Fibroblast of lung (primary cell): ENCODE measurements around the gene ARHGAP18. TPM values are rescaled to one million over a fixed set of nuclear protein-coding genes. Genes with fewer than 3 reads are reported as not detected.

ENCODE experiments used
- DNase-seq, 2 donors: peaks; one replicate each; pipeline versions ENCODE4 v3.0.0 to v3.0.0-alpha.2; 2010; ENCODE audit warnings: low read depth in 2 of 2
- H2AFZ ChIP-seq: 2 replicates; pipeline ENCODE4 v1.5.1; 2012; ENCODE audit warnings: low read length, control low read depth, inconsistent platforms
- H3K27ac ChIP-seq: 2 replicates; pipeline ENCODE4 v1.5.1; 2011; ENCODE audit warnings: low read length, control low read depth; ENCODE audit not compliant: insufficient read depth
- H3K27me3 ChIP-seq: 2 replicates; pipeline ENCODE4 v1.5.1; 2011; ENCODE audit warnings: mild to moderate bottlenecking, low read length; ENCODE audit not compliant: control insufficient read depth, insufficient read depth
- H3K36me3 ChIP-seq: 2 replicates; pipeline ENCODE4 v1.5.1; 2011; ENCODE audit warnings: low read length; ENCODE audit not compliant: control insufficient read depth, insufficient read depth
- H3K4me1 ChIP-seq: 2 replicates; pipeline ENCODE4 v1.5.1; 2011; ENCODE audit warnings: low read length; ENCODE audit not compliant: control insufficient read depth, insufficient read depth; ENCODE audit errors: extremely low read depth
- H3K4me2 ChIP-seq: 2 replicates; pipeline ENCODE4 v1.5.1; 2011; ENCODE audit warnings: low read length, control low read depth; ENCODE audit not compliant: insufficient read depth; ENCODE audit errors: extremely low read depth
- H3K4me3 ChIP-seq, 4 experiments: fragments of 200-600 bp in 1 of 4; sonication (generic) in 1 of 4; replicated peaks in 1 of 4; 2 replicates each; pipeline ENCODE4 v1.5.1; 2011 to 2016; ENCODE audit warnings: low read length in 4 of 4, low read depth in 3 of 4, mild to moderate bottlenecking in 3 of 4, control low read depth in 2 of 4, inconsistent platforms in 1 of 4, mixed read lengths in 1 of 4; ENCODE audit not compliant: insufficient read depth in 1 of 4; ENCODE audit errors: control extremely low read depth in 1 of 4
- H3K79me2 ChIP-seq: 2 replicates; pipeline ENCODE4 v1.5.1; 2012; ENCODE audit warnings: mild to moderate bottlenecking, low read length, inconsistent platforms; ENCODE audit not compliant: control insufficient read depth, insufficient read depth
- H3K9ac ChIP-seq: 2 replicates; pipeline ENCODE4 v1.5.1; 2011; ENCODE audit warnings: mild to moderate bottlenecking, low read length, control low read depth; ENCODE audit not compliant: insufficient read depth
- H3K9me3 ChIP-seq: 2 replicates; pipeline ENCODE4 v1.5.1; 2012; ENCODE audit warnings: low read depth, low read length; ENCODE audit not compliant: control insufficient read depth, insufficient read depth
- H4K20me1 ChIP-seq: 2 replicates; pipeline ENCODE4 v1.5.1; 2011; ENCODE audit warnings: low read length; ENCODE audit not compliant: control insufficient read depth, insufficient read depth; ENCODE audit errors: extremely low read depth
- EZH2 ChIP-seq: IDR thresholded peaks from 2 replicates; pipeline ENCODE4 v1.5.1; 2012; ENCODE audit warnings: low read length, control low read depth, mild to moderate bottlenecking; ENCODE audit errors: missing control alignments
- polyA plus RNA-seq, 2 donors: library from polyadenylated mRNA; depleted of rRNA in 1 of 2; stranded (reverse) in 1 of 2; unstranded in 1 of 2; fragments of >200 nt; gene quantifications; 2 replicates each; pipeline ENCODE4 v1.2.1, GENCODE V29; 2011 to 2012; ENCODE audit warnings: missing spikeins in 1 of 2
- total RNA-seq: library from RNA; depleted of rRNA; stranded (reverse); fragments of >200 nt; gene quantifications from 2 replicates; pipeline ENCODE4 v1.2.1, GENCODE V29; 2014
- TF ChIP-seq, protein P1 (sequence below), 2 donors: IDR thresholded peaks in 1 of 2; conservative IDR thresholded peaks in 1 of 2; 1 replicate in 1 of 2; 2 replicates in 1 of 2; pipeline ENCODE4 v1.5.1; 2011 to 2012; ENCODE audit warnings: low read length in 2 of 2, control low read depth in 1 of 2, inconsistent platforms in 1 of 2, low read depth in 1 of 2, mild to moderate bottlenecking in 1 of 2

Gene ARHGAP18
- total and polyA plus RNA-seq, 2 donors (not counting 1 experiment from before 2014, with no cell fraction given): 18.6 to 38.3 TPM

- H3K4me1 ChIP-seq: no peaks in the 10 kb centered on the region
- no peaks in the 10 kb centered on the region for H4K20me1 ChIP-seq
- no peak for DNase-seq
- no peaks in the 10 kb centered on the region for H3K79me2 ChIP-seq
- no peak overlapping the region for H2AFZ ChIP-seq
- no peaks in the 10 kb centered on the region for H3K9me3 ChIP-seq
- TF ChIP-seq EZH2: no peak
- TF ChIP-seq, protein P1, sequence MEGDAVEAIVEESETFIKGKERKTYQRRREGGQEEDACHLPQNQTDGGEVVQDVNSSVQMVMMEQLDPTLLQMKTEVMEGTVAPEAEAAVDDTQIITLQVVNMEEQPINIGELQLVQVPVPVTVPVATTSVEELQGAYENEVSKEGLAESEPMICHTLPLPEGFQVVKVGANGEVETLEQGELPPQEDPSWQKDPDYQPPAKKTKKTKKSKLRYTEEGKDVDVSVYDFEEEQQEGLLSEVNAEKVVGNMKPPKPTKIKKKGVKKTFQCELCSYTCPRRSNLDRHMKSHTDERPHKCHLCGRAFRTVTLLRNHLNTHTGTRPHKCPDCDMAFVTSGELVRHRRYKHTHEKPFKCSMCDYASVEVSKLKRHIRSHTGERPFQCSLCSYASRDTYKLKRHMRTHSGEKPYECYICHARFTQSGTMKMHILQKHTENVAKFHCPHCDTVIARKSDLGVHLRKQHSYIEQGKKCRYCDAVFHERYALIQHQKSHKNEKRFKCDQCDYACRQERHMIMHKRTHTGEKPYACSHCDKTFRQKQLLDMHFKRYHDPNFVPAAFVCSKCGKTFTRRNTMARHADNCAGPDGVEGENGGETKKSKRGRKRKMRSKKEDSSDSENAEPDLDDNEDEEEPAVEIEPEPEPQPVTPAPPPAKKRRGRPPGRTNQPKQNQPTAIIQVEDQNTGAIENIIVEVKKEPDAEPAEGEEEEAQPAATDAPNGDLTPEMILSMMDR (conservative IDR thresholded peaks at IDR 0.05 in 1 of 2, IDR thresholded peaks at IDR 0.05 in 1 of 2; ENCODE audit: low read depth in 1 of 2, low read length in 2 of 2): no peak
- H3K9ac ChIP-seq: no peak overlapping the region
- H3K27ac ChIP-seq: no peak overlapping the region
- H3K27me3 ChIP-seq: no peaks in the 10 kb centered on the region
- peaks cover 5% of the 10 kb centered on the region for H3K36me3 ChIP-seq
- no peak overlapping the region for H3K4me2 ChIP-seq
- H3K4me3 ChIP-seq: no peak overlapping the region
Measured at GRCh38 chr6:129534926-129535325, 175.1 kb downstream of the ARHGAP18 start.

Other genes starting within 250 kb of the ARHGAP18 start
- not detected in 2 replicates for gene TMEM244, start 151.1 kb upstream of the ARHGAP18 start, total RNA-seq
- not detected in 2 replicates for gene TMEM244, start 151.1 kb upstream of the ARHGAP18 start, polyA plus RNA-seq